Renal cortical epithelial cell (primary cell): ENCODE results near the gene SNX8. TPM values are rescaled to one million over a fixed set of nuclear protein-coding genes. Genes with fewer than 3 reads are reported as not detected.

Experiments used
- DNase-seq: peaks from one replicate; pipeline ENCODE4 v3.0.0-alpha.2; 2011; ENCODE audit warnings: low read depth
- total RNA-seq: library from RNA; depleted of rRNA; stranded (reverse); fragments of >200 nt; gene quantifications from 2 replicates; pipeline ENCODE4 v1.2.3, GENCODE V29; 2014

Gene SNX8
- total RNA-seq, 1 donor from 2014 or later: 7.3 TPM

GRCh38 chr7:2223321-2223720, 90.9 kb downstream of the SNX8 start:
- no peak for DNase-seq

- no peak for DNase-seq
Observed at GRCh38 chr7:2222516-2222915, 91.7 kb downstream of the SNX8 start.

GRCh38 chr7:2220954-2221353, 93.3 kb downstream of the SNX8 start:
- no peak for DNase-seq

- no peak for DNase-seq
Observed at GRCh38 chr7:2220506-2220905, 93.7 kb downstream of the SNX8 start.

GRCh38 chr7:2220030-2220429, 94.2 kb downstream of the SNX8 start:
- no peak for DNase-seq

- DNase-seq: no peak
Observed at GRCh38 chr7:2219606-2220005, 94.6 kb downstream of the SNX8 start.

GRCh38 chr7:2219136-2219535, 95.1 kb downstream of the SNX8 start:
- no peak for DNase-seq

GRCh38 chr7:2218444-2218785, 95.8 kb downstream of the SNX8 start:
- no peak for DNase-seq

GRCh38 chr7:2217716-2218443, 96.4 kb downstream of the SNX8 start:
- no peak for DNase-seq

GRCh38 chr7:2217206-2217605, 97.0 kb downstream of the SNX8 start:
- no peak for DNase-seq

- DNase-seq: no peak
Observed at GRCh38 chr7:2215851-2216250, 98.4 kb downstream of the SNX8 start.

- no peak for DNase-seq
Observed at GRCh38 chr7:2214636-2215035, 99.6 kb downstream of the SNX8 start.

GRCh38 chr7:2213551-2214215, 100.6 kb downstream of the SNX8 start:
- no peak for DNase-seq

- no peak for DNase-seq
Observed at GRCh38 chr7:2212906-2213305, 101.3 kb downstream of the SNX8 start.

GRCh38 chr7:2211926-2212325, 102.3 kb downstream of the SNX8 start:
- no peak for DNase-seq

- no peak for DNase-seq
Observed at GRCh38 chr7:2211259-2211880, 102.9 kb downstream of the SNX8 start.

- no peak for DNase-seq
Observed at GRCh38 chr7:2210551-2211258, 103.5 kb downstream of the SNX8 start.

- DNase-seq: no peak
Observed at GRCh38 chr7:2209961-2210323, 104.3 kb downstream of the SNX8 start.

GRCh38 chr7:2209146-2209960, 104.9 kb downstream of the SNX8 start:
- DNase-seq: peak; percentile 30

- no peak for DNase-seq
Observed at GRCh38 chr7:2208712-2209111, 105.5 kb downstream of the SNX8 start.

GRCh38 chr7:2205036-2205780, 109.0 kb downstream of the SNX8 start:
- peak; percentile 8 for DNase-seq
